Cardiac fibroblast (primary cell): ENCODE results near the gene EMID1.

Source experiments
- DNase-seq, 2 donors: peaks; one replicate each; pipeline versions ENCODE4 v3.0.0 to v3.0.0-alpha.2; 2010; ENCODE audit warnings: low read depth in 2 of 2
- H3K4me3 ChIP-seq, 2 donors: replicated peaks in 1 of 2; 1 replicate in 1 of 2; 2 replicates in 1 of 2; pipeline ENCODE4 v1.5.1; 2011; ENCODE audit warnings: low read depth in 2 of 2, low read length in 2 of 2, mild to moderate bottlenecking in 2 of 2, moderate library complexity in 1 of 2
- TF ChIP-seq, protein P1 (sequence below): IDR thresholded peaks from one replicate; pipeline ENCODE4 v1.5.1; 2011; ENCODE audit warnings: low read depth, mild to moderate bottlenecking, low read length, inconsistent platforms

The EMID1 gene

DNA sequence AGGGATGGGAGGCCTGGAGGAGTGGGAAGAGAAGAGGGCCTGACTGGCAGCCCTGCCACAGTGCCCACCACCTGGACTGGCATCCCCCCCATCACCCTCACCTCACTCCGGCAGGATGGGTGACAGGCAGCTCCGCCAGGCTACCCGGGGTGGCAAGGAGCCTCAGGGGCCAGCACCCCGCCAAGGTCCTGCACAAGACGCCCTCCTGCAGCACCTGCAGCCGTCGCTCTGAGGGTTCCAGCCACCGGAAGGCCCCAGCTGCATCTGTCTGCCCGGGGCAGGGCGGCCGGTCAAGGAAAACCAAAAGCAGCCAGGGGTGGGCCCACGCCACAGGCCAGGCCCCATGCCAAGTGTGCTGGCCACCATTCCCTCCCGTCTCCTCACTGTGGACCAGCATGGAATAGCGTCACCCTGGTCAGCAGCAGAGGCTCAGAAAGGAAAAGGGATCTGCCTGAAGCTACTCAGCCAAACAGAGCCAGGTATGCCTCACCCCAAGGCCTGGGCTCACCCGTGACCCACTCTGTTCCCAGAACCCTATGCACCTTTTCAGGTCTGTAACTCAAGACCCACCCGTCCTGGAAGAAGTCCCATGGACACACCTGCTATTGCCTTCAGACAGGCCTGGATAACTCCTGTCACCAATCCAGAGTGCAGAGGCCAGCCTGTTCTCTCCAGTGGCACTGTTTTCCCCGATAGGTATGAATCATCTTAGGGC is 55.1 kb downstream of the EMID1 start:
- H3K4me3 ChIP-seq: no peak overlapping the region
- TF ChIP-seq, protein P1, sequence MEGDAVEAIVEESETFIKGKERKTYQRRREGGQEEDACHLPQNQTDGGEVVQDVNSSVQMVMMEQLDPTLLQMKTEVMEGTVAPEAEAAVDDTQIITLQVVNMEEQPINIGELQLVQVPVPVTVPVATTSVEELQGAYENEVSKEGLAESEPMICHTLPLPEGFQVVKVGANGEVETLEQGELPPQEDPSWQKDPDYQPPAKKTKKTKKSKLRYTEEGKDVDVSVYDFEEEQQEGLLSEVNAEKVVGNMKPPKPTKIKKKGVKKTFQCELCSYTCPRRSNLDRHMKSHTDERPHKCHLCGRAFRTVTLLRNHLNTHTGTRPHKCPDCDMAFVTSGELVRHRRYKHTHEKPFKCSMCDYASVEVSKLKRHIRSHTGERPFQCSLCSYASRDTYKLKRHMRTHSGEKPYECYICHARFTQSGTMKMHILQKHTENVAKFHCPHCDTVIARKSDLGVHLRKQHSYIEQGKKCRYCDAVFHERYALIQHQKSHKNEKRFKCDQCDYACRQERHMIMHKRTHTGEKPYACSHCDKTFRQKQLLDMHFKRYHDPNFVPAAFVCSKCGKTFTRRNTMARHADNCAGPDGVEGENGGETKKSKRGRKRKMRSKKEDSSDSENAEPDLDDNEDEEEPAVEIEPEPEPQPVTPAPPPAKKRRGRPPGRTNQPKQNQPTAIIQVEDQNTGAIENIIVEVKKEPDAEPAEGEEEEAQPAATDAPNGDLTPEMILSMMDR: no peak
- DNase-seq: peak in 1 of 2 donors; percentile 10

DNA sequence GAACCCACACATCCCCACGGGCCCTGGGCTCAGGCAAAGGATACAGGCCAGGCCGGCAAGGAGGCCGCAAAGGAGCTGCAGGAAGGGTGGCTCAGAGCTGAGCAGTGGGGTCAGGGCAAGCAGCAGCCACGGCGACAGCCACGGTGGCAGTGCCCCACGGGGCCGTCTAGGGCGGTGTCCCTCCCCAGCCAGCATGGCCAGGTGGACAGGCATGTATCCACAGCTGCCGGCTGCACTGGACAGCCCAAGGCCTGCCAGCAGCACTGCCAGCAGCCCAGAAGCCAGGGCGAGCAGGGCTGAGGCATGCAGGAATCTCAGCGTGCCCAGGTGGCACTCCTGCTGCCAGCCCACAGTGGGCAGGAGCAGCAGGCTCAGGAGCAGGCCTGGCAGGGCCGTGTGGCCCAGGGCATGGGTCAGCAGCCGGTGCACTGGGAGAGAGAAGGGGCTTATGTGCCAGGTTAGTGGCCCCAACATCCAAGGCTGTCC is 58.1 kb downstream of the EMID1 start:
- no peak for DNase-seq
- TF ChIP-seq, protein P1: no peak
- H3K4me3 ChIP-seq: no peak overlapping the region

DNA sequence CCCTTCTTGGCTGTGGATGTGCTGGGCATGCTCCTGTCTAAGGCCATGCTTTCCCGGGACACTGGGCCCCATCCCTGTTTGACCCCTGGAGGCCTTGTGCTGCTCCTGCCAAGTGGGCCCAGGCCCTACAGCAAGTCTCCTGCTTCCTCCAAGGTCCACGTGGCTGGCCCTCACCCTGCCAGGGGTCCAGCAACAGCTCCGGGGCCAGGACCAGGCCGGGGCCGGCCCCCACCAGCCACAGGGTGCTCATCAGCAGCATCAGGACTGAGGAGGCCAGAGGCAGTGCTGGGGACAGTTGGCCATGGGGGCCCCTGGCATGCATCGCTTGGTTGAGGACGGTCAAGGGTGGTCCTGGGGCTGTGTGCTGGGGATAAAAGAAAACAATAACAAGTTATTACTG is 59.6 kb downstream of the EMID1 start:
- H3K4me3 ChIP-seq: no peak overlapping the region
- TF ChIP-seq, protein P1: no peak
- no peak for DNase-seq

DNA sequence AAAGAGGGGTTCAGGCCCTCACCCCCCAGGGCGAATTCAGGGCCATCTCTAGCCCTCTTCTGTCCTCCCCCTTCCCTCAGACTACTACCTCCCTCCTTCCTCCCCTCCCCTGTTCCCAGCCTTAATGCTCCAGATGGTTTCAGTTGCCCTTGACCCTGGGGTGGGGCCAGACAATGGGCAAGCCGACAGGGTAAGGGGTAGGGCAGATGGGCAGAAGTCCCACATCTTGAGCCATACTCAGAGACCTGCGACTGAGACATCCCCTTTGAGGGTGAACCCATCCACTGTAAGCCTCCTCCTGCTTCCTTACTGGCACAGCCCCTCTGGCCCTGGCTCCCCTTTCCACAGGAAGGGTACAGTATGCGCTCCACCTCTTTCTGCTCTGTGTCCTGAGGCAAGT is 60.2 kb downstream of the EMID1 start:
- TF ChIP-seq, protein P1: no peak
- DNase-seq: peak in 1 of 2 donors; percentile 33
- H3K4me3 ChIP-seq: no peak overlapping the region

DNA sequence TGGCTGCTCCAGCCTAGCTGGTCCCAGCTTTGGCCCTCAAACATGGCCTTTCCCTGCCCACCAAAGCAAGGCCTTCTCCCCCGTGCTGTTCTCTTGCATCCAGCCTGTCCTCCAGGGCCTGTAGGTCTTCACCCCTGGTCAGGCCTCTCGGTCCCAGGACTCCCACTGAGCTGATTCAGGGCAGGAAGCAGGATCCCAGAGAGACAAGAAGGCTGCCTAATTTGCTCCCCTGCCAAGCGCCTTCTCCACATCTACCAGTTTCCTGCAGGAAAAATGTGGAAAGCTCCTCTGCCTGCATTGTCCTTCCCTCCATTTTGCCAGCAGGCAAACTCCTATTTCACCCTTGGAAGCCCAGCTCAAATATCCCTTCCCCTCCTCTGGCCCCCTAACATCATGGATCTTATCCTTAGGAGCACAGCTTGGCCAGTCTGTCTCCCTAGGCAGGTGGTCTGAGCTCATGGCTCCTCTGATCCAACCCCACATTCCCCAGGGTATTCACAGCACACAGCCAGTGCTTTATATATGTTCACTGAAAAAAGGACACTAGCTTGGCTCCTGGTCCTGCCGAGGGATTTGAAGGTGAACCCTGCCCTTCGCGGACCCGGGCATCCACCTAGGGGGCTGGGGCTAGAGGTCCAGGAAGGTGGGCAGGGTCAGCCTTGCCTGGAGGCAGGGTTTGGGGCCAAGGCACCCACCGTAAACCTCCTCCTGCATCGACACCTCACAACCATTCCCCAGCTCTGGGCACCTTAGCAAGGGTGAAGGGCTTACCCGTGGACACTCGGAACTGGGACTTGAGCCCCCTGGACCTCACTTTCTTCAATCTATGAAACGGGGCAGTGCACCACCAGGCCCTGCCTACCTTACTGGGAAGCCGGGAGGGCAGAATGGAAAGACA is 61.1 kb downstream of the EMID1 start:
- TF ChIP-seq, protein P1: no peak
- DNase-seq: peak; percentile 39 to 52
- H3K4me3 ChIP-seq: peak overlapping the region; percentile 84 to 88

DNA sequence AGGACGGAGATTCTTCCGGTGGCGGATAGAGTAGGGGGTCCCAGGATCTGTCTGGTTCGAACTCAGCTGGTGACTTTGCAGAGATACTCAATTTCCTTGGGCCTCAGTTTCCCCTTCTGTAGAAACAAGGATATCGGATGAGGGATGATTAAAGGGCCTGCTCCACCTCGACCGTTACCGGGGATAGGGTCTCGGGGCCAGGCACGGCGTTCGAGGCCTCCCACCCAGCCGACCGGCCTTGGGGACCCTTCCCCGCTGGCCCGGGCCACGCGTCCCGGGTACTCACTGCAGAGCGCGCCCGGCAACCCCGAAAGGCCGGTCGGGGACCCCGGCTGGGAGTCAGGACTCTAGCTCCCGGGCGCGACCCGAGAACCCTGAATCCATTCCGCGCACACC is 61.8 kb downstream of the EMID1 start:
- no peak for DNase-seq
- H3K4me3 ChIP-seq: peak overlapping the region; percentile 84 to 88
- TF ChIP-seq, protein P1: no peak
